ENCODE results near the gene RAE1.

RAE1 gene

DNA sequence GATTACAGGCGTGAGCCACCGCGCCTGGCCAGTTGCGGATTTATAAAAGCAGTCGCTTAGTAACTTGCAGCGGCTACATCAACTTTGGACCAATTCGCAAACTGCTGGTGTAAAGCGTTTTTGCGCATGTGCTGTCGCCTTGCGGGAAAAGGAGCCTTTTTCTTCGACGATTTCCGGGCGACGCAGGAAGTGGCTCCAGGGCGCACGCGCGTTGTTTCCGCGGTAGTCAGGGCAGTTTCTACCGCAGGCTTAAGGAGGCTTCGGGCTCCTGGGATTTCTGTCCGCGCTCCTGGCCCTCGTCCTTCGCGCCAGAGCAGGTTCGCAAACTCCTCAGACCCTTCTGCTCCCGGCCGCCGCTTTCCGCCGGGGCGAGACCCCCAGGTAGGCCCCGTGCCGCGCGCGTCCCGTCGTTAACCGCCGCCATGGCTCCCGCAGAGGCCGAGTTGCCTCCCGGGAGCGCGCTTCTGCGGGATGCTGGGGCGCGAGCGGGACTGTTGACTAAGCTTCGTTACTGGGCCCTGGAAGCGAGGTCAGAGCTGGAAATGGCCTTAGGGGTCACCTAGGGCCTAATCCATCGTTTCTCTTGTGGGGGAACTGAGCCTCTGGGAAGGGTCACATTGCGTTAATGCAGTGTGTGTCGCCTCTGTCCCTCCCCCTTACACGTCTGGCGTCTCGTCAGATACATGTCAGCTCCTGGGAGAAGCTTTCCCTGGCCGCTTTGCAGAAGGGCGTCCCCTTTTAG, at the start of gene RAE1:
TSS of gene RAE1 (plus strand) at position 214 of the 742 bp plus-strand sequence. CDS start 2,784 bp downstream, outside the sequence.
- Histone ChIP-seq H3K4me3 (ENCODE audit: low read depth, low read length) (peak within 1 kb of the TSS; percentile 100), H3K27me3 (ENCODE audit: control insufficient read depth, insufficient read depth, low read length) (no peaks in the 10 kb centered on the region), H3K36me3 (ENCODE audit: control insufficient read depth, insufficient read depth, low read length) (peaks cover 6% of the 10 kb centered on the region), H3K4me1 (ENCODE audit: control insufficient read depth, insufficient read depth, low read length) (peaks cover 5% of the 10 kb centered on the region), H3K9me3 (ENCODE audit: control insufficient read depth, insufficient read depth, low read length) (no peaks in the 10 kb centered on the region), H3K9ac (ENCODE audit: low read depth, low read length) (peak within 1 kb of the TSS; percentile 91)

DNA sequence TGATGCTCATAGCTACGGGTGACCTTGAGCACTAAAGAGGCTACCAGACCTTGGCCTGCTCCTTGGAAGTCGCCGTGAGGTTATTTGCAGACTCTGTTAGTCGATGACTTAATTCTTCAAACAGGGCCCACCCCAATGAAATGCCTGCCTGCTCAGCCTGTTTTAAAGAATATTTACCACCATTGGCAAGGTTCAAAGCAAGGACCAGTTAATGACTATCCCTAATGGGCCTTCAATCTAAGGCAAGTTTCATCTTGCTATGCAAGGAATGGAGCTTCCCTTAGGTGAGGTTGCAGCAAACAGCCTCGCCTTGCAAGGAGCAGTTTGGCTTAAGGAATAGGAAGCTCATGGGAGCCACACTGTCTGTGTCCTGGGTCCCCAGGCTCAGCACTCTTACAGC, 44.3 kb upstream of the RAE1 start:
- Histone ChIP-seq H3K27me3 (ENCODE audit: control insufficient read depth, insufficient read depth, low read length) (no peaks in the 10 kb centered on the region), H3K4me1 (ENCODE audit: control insufficient read depth, insufficient read depth, low read length) (no peaks in the 10 kb centered on the region), H3K9me3 (ENCODE audit: control insufficient read depth, insufficient read depth, low read length) (no peaks in the 10 kb centered on the region), H3K36me3 (ENCODE audit: control insufficient read depth, insufficient read depth, low read length) (no peaks in the 10 kb centered on the region), H3K4me3 (ENCODE audit: low read depth, low read length) (no peak overlapping the region), H3K9ac (ENCODE audit: low read depth, low read length) (no peak overlapping the region)

- H3K27me3 ChIP-seq (ENCODE audit: control insufficient read depth, insufficient read depth, low read length), result no peaks in the 10 kb centered on the region
- no peaks in the 10 kb centered on the region for H3K4me1 ChIP-seq (ENCODE audit: control insufficient read depth, insufficient read depth, low read length)
- H3K9me3 ChIP-seq (ENCODE audit: control insufficient read depth, insufficient read depth, low read length), result no peaks in the 10 kb centered on the region
- no peaks in the 10 kb centered on the region for H3K36me3 ChIP-seq (ENCODE audit: control insufficient read depth, insufficient read depth, low read length)
- no peak overlapping the region for H3K9ac ChIP-seq (ENCODE audit: low read depth, low read length)
- no peak overlapping the region for H3K4me3 ChIP-seq (ENCODE audit: low read depth, low read length)
Measured at GRCh38 chr20:57308451-57309271, 42.4 kb upstream of the RAE1 start.

DNA sequence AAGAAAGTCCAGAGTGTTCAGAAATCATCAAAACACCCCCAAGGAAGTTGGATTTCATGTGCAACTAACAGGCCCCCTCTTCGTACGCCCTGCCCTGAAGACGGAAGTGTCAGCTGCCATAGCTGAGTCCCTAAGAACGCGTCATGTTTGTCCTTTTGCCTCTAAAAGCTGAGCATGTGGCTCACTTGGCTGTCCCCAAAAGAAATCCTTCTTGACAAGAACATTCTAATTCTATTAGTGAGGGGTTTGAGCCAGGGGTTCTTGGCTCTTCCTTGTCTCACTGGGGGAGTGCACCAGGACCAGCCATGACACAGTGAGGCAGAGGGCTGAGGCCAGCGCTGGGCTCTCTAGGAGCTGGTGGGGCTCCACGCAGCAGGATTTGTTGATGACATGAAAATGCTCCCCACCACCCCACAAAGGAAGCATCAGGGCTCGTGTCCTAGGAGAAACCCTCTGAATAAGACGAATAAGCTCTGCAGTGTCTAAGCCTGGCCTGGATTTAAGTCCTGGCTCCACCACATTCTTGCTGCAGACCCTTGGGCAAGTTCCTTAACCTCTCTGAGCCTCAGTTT, 41.4 kb upstream of the RAE1 start:
- Histone ChIP-seq H3K4me3 (ENCODE audit: low read depth, low read length) (no peak overlapping the region), H3K9me3 (ENCODE audit: control insufficient read depth, insufficient read depth, low read length) (no peaks in the 10 kb centered on the region), H3K27me3 (ENCODE audit: control insufficient read depth, insufficient read depth, low read length) (no peaks in the 10 kb centered on the region), H3K4me1 (ENCODE audit: control insufficient read depth, insufficient read depth, low read length) (no peaks in the 10 kb centered on the region), H3K36me3 (ENCODE audit: control insufficient read depth, insufficient read depth, low read length) (no peaks in the 10 kb centered on the region), H3K9ac (ENCODE audit: low read depth, low read length) (no peak overlapping the region)

GRCh38 chr20:57310821-57311514, 40.1 kb upstream of the RAE1 start:
- H3K9me3 ChIP-seq (ENCODE audit: control insufficient read depth, insufficient read depth, low read length), result no peaks in the 10 kb centered on the region
- no peaks in the 10 kb centered on the region for H3K4me1 ChIP-seq (ENCODE audit: control insufficient read depth, insufficient read depth, low read length)
- peaks cover 3% of the 10 kb centered on the region for H3K27me3 ChIP-seq (ENCODE audit: control insufficient read depth, insufficient read depth, low read length)
- H3K36me3 ChIP-seq (ENCODE audit: control insufficient read depth, insufficient read depth, low read length), result no peaks in the 10 kb centered on the region
- H3K4me3 ChIP-seq (ENCODE audit: low read depth, low read length), result no peak overlapping the region
- no peak overlapping the region for H3K9ac ChIP-seq (ENCODE audit: low read depth, low read length)

DNA sequence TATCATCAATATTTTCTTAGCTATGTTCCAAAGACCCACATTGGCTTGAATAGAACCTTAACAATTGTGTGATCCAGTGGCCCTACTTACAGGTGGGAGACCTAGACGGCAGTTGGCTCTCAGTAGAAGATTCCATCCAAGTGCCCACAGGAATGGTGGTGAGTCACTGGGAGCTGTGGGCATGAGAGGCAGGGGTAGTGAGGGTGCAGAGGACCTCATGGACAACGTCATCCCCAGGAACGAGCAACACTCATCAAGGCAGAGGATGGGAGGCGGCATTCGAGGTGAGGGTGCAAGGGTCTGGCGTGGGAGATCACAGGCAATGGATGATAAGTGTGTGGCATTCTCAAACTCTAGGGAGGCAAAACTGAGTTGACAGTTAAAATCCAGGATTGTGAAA, 38.9 kb upstream of the RAE1 start:
- peaks cover 3% of the 10 kb centered on the region for H3K27me3 ChIP-seq (ENCODE audit: control insufficient read depth, insufficient read depth, low read length)
- H3K36me3 ChIP-seq (ENCODE audit: control insufficient read depth, insufficient read depth, low read length), result no peaks in the 10 kb centered on the region
- no peaks in the 10 kb centered on the region for H3K4me1 ChIP-seq (ENCODE audit: control insufficient read depth, insufficient read depth, low read length)
- no peak overlapping the region for H3K4me3 ChIP-seq (ENCODE audit: low read depth, low read length)
- H3K9ac ChIP-seq (ENCODE audit: low read depth, low read length), result no peak overlapping the region
- no peaks in the 10 kb centered on the region for H3K9me3 ChIP-seq (ENCODE audit: control insufficient read depth, insufficient read depth, low read length)

GRCh38 chr20:57313230-57313629, 37.8 kb upstream of the RAE1 start:
- no peak overlapping the region for H3K9ac ChIP-seq (ENCODE audit: low read depth, low read length)
- H3K4me3 ChIP-seq (ENCODE audit: low read depth, low read length), result no peak overlapping the region
- peaks cover 3% of the 10 kb centered on the region for H3K27me3 ChIP-seq (ENCODE audit: control insufficient read depth, insufficient read depth, low read length)
- H3K9me3 ChIP-seq (ENCODE audit: control insufficient read depth, insufficient read depth, low read length), result no peaks in the 10 kb centered on the region
- no peaks in the 10 kb centered on the region for H3K36me3 ChIP-seq (ENCODE audit: control insufficient read depth, insufficient read depth, low read length)
- no peaks in the 10 kb centered on the region for H3K4me1 ChIP-seq (ENCODE audit: control insufficient read depth, insufficient read depth, low read length)

DNA sequence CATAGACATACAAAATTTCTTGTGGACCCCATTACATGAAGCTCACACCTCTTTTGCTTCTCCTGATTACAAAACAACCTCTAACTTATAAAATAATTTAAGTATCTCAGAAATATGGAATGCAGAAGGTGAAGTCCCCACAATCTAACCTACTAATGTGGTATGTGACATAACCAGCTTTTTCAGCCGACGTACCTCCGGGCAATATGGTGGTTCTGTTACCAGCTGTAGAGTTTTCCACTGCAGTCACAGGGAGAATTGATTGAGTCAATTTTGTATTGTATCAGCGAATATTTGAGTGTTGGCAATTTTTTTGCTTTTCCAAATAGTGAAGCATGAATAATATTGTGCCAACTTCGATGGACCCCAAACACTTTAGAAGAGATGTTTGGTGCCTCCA, 37.1 kb upstream of the RAE1 start:
- no peaks in the 10 kb centered on the region for H3K36me3 ChIP-seq (ENCODE audit: control insufficient read depth, insufficient read depth, low read length)
- H3K4me1 ChIP-seq (ENCODE audit: control insufficient read depth, insufficient read depth, low read length), result no peaks in the 10 kb centered on the region

DNA sequence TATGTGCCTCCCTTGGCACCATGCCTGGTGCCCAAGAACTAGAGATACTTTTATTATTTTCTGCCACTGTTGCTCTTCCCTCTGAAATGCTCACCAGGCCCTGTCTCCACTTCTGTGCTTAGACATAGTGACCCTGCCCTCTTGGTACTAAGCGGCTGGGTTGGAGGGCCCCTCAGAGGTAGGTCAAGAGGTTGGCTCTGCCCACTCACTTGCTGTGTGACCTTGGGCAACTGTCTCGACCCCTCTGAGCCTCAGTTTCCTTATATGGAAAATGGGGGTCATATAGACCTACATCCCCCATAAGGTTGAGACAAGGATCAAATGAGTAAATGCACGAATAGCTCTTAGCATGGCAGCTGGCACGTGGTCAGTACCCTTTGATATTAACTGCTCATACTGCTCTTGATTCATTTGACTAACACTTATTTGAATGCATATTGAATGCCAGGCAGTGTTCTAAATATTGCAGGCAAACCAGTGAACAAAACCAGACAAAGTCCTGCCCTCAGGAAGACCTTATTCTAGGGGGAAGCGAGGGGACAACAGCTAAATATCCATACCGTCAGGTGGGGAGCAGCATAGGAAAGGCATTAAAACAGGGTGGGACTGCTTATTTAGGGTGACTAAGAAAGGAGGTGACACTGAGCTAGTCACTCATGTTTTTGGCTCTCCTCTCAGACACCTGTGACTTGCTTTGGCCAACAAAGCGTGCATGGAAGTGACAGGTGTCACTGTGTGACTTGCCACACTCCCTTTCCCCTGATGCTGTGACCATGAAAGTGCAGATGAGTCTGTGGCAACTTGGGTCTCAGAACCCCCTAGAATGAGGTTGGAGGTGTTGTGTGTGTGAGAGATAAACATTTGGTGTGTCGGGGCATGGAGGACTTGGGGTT, 35.7 kb upstream of the RAE1 start:
- H3K36me3 ChIP-seq (ENCODE audit: control insufficient read depth, insufficient read depth, low read length), result no peaks in the 10 kb centered on the region
- no peaks in the 10 kb centered on the region for H3K4me1 ChIP-seq (ENCODE audit: control insufficient read depth, insufficient read depth, low read length)
- H3K9me3 ChIP-seq (ENCODE audit: control insufficient read depth, insufficient read depth, low read length), result no peaks in the 10 kb centered on the region
- peaks cover 3% of the 10 kb centered on the region for H3K27me3 ChIP-seq (ENCODE audit: control insufficient read depth, insufficient read depth, low read length)
- H3K9ac ChIP-seq (ENCODE audit: low read depth, low read length), result no peak overlapping the region
- H3K4me3 ChIP-seq (ENCODE audit: low read depth, low read length), result no peak overlapping the region

More for the DNA sequence above, 37.1 kb upstream of the RAE1 start:
- Histone ChIP-seq H3K9ac (ENCODE audit: low read depth, low read length) (no peak overlapping the region), H3K4me3 (ENCODE audit: low read depth, low read length) (no peak overlapping the region), H3K9me3 (ENCODE audit: control insufficient read depth, insufficient read depth, low read length) (no peaks in the 10 kb centered on the region), H3K27me3 (ENCODE audit: control insufficient read depth, insufficient read depth, low read length) (peaks cover 3% of the 10 kb centered on the region)

GRCh38 chr20:57315976-57316480, 35.0 kb upstream of the RAE1 start:
- no peak overlapping the region for H3K4me3 ChIP-seq (ENCODE audit: low read depth, low read length)
- peaks cover 3% of the 10 kb centered on the region for H3K27me3 ChIP-seq (ENCODE audit: control insufficient read depth, insufficient read depth, low read length)
- no peak overlapping the region for H3K9ac ChIP-seq (ENCODE audit: low read depth, low read length)
- no peaks in the 10 kb centered on the region for H3K4me1 ChIP-seq (ENCODE audit: control insufficient read depth, insufficient read depth, low read length)
- no peaks in the 10 kb centered on the region for H3K36me3 ChIP-seq (ENCODE audit: control insufficient read depth, insufficient read depth, low read length)
- no peaks in the 10 kb centered on the region for H3K9me3 ChIP-seq (ENCODE audit: control insufficient read depth, insufficient read depth, low read length)

Data from iPS-15b (cell line).